Activated CD4-positive, alpha-beta T cell treated with anti-CD3 and anti-CD28 coated beads for 24 hours (primary cell): ENCODE data around the gene MNS1.
"Not testable (repeated sequence)": the region's sequence is repeated elsewhere in the genome, so short reads cannot be mapped to it uniquely, and the experiment has no call there.

Source experiments
- DNase-seq, 2 donors: peaks; one replicate each; pipeline ENCODE4 v3.0.0-alpha.2; 2020; ENCODE audit warnings: low read depth in 2 of 2

MNS1 gene, protein sequence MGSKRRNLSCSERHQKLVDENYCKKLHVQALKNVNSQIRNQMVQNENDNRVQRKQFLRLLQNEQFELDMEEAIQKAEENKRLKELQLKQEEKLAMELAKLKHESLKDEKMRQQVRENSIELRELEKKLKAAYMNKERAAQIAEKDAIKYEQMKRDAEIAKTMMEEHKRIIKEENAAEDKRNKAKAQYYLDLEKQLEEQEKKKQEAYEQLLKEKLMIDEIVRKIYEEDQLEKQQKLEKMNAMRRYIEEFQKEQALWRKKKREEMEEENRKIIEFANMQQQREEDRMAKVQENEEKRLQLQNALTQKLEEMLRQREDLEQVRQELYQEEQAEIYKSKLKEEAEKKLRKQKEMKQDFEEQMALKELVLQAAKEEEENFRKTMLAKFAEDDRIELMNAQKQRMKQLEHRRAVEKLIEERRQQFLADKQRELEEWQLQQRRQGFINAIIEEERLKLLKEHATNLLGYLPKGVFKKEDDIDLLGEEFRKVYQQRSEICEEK

DNA sequence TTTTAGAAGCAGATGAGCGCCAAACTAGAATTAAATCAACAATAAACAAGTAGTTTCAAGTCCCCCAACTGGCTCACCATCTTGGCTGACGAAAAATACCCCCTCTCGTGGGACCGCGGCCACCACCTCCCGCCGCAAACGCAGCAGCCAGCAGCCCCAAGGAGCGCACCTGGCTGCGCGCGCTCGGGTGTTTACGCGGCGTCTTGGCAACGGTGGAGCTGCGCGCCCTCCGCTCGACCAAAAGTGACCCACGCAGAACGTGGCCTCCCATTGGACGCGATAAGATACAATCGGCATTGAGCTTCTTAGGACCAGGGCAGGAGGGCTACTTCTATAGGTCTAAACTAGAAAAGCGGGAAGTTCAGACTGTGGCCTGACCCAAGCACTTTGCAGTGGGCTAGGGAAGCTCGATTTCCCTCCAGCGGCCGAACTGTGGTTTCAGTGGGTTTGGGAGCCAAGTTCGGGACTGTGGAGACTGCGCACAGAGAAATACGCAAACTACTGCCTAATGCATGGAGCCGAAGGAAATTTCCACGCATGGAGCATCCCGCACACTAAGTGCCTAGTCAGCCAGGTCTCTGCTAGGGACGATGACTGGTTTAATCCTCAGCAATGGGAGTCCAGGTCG is at the start of gene MNS1:
MNS1 (minus strand) TSS at position 245 of the 628 bp plus-strand sequence; CDS start at position 80, 165 bp downstream.
- DNase-seq, result peak; percentile 33 to 69

DNA sequence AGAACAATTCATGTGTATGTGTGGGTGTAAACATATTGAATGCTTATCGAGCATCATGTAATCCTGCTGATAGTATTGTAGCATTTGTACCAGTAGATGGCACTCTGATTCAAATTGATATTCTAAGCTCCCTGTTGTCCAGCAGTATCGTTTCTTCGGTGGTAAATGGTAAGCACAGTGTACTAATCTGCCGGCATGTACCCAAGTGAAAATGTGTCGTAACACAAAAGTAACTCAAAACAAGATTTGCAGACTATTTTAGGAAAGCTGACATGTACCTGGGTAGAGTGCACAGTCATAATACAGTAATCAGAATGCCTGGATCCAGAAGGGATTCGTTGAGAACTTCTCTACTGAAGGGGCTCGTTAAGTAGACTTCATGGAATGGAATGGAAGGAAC is 31.7 kb upstream of the MNS1 start:
- no peak for DNase-seq

DNA sequence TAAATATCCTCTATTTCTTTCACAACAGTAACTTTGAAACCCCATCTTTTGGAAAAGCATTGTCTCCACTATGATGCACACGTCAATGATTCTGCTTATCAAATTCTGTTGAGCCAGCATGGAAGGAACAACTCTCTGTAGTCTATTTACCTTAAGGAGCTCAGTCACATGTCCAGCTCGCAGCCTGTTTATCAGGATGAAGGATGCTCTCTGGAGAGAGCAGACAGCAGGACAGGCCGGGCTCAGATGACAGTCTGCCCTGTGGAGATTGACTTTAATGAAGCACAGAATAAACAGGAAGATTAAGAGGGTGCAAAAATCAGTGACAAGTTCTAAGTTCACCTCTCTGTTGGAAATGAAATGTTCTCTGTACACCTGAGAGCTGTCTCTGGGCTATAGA is 30.6 kb upstream of the MNS1 start:
- DNase-seq, result no peak

DNA sequence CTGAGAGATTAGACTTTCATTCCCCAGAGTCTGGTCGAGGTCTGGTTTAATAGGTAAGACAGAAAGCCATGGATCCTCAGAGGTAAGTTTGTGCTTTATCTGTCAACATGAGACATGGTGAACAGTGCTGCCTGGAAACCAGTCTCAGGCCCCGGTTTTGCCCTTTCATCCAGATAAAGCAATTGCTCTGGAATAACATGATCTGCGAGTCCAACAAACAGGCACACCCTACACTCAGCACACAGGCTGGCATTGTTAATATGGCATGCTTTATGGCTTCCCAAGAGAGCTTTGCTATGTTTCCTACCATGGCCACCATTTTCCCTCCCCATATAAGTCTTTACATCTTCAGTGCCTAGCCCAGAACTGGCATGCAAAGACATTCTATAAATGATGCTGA is 30.1 kb upstream of the MNS1 start:
- no peak for DNase-seq

DNA sequence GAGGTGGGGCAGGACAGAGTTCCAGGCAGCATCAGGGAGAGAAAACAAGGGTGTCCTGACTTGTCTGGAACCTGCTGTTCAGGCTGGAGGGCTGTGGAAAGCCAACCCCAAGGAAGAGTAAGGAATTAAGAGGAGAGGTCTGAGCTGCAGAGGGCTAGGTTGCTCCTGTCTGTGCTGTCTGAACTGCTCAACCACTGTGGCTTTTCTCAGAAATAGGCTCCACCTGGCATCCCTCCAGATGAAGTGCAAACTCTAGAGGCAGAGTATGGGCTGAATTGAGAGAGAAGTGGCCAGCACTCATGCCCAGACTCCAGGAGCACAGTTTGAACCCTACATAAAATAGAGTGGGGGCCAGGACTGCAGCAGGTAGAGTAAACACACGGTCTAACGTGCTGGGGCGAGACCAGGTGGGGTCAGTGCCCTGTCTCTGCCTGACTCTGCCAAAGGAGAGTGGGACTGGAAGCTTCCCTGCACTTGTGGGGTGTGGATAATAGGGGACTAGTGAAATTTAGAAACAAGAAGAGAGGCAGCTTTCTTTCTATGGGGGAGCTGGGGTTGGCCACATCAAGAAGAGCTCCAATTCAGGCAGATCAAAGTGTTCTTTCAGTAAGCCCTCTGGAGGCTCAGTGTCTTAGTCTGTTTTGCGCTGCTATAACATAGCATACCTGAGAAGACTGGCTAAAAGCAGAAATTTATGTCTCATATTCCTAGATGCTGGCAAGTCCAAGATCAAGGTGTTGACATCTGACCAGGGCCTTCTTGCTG is 28.0 kb upstream of the MNS1 start:
- DNase-seq, result no peak

DNA sequence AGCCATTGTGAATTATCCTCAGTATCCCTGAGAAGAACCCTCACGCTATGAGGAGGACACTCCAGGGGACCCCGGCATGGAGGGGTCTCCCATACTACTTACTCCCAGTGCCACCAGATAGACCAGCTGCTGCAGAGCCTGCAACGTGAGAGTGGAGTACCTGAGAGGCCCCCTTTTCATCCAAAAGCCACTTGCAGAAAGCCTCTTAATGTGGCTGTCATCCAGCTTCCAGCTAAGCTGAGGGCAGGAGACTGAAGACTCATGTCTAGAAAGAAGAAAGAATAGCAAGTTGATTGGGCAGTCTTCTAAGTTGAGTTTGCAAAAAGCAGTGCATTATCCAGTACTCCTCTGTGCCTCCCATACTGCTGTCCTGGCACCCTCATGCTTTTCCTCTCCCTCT is 27.3 kb upstream of the MNS1 start:
- no peak for DNase-seq

GRCh38 chr15:56491110-56491722 is 26.3 kb upstream of the MNS1 start:
- peak; percentile 37 to 47 for DNase-seq

- DNase-seq, result no peak
These were observed 25.5 kb upstream of the MNS1 start for GRCh38 chr15:56490461-56490860.

DNA sequence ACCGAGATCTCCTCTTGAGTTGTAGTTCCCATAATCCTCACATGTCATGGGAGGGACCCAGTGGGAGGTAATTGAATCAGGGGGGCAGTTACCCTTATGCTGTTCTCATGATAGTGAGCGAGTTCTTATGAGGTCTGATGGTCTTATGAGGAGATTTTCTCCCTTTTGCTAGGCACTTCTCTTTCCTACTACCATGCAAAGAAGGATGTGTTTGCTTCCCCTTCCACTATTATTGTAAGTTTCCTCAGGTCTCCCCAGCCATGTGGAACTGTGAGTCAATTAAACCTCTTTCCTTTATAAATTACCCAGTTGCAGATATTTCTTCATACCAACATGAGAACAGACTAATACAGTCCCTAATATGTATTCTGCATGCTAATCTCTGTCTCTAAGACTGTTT is 21.3 kb upstream of the MNS1 start:
- not testable (repeated sequence) for DNase-seq

- DNase-seq, result not testable (repeated sequence)
These were observed 20.5 kb upstream of the MNS1 start for GRCh38 chr15:56485426-56485825.

GRCh38 chr15:56484287-56484686 is 19.4 kb upstream of the MNS1 start:
- DNase-seq, result no peak

DNA sequence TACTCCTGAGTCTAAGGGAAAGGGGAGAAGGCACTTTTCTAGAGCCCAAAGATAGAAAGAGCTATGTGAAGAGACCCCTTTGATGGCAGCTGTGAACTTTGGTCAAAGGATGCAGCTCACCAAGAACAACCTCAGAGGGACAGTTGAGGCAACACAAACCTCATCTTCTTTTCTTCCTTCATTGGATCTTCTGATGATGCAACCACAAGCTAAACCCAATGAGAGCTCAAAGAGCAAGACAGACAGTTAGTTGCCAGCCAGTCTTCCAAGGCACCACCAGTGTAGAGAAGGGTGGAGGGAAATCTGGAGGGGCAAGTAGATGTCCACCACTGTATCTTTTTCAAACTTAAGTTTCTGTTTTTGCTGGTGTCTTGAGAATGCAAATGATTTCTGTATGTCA is 10.4 kb upstream of the MNS1 start:
- DNase-seq, result no peak

- no peak for DNase-seq
These were observed 8.1 kb upstream of the MNS1 start for GRCh38 chr15:56473017-56473416.

GRCh38 chr15:56472278-56472677 is 7.3 kb upstream of the MNS1 start:
- no peak for DNase-seq

GRCh38 chr15:56471440-56472069 is 6.6 kb upstream of the MNS1 start:
- no peak for DNase-seq

DNA sequence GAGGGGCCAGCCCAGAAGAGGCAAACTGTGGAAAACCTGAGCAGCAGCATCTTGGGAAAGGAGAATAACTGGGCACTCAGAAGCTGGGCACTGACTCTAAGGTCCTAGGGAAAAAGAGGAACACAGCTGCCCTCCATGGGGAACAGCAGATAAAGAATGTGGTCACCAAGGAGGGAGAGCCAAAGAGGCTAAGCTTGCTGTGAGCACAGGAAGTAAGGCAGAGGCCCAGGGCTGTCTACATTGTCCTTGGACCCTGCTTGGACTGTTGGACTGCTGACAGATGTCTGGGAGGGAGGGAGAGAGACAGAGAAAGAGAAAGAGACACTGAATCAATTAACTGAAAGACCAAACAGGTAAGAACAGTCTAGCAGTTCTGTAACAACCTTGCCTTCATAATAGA is 4.5 kb upstream of the MNS1 start:
- DNase-seq, result no peak

DNA sequence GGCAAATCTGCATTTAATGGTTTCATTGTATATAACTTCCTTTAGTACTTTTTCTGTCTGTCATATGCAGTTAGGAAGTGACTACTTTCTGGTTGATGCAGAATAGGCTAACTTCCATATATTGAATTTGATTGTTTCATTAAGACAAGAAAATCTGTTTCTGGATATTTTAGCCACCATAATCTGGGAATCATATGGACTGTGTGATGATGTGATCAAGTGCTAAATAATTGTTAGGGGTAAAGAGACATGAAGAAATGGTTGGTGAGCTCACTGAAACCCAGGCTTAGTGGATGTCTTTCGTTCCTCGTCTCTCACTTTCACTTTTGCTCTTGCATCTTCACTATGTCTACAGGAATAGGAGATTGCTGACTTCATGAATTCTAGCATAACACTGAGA is 3.5 kb upstream of the MNS1 start:
- DNase-seq, result no peak

GRCh38 chr15:56467616-56468015 is 2.7 kb upstream of the MNS1 start:
- no peak for DNase-seq

- DNase-seq, result no peak
These were observed 4.0 kb downstream of the MNS1 start for GRCh38 chr15:56460947-56461346.

DNA sequence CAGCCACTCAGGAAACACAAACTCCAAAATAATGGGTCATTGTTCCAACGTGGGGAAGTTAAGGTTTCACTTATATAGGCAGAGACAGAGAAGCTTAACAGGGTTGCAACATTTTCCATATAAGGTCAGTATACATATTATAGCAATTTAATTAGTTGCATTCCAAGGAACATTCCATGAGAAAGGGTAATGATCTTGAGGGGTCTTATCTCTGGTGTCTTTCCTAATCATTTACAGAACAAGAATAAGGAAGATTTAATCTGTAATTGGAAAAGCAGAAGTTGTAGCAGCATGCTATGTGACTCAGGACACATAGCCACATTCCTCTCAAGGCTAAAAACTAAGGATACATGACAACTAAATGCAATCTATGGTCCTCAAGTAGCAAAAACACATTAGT is 4.9 kb downstream of the MNS1 start:
- DNase-seq, result no peak

GRCh38 chr15:56459096-56459495 is 5.8 kb downstream of the MNS1 start:
- DNase-seq, result no peak

DNA sequence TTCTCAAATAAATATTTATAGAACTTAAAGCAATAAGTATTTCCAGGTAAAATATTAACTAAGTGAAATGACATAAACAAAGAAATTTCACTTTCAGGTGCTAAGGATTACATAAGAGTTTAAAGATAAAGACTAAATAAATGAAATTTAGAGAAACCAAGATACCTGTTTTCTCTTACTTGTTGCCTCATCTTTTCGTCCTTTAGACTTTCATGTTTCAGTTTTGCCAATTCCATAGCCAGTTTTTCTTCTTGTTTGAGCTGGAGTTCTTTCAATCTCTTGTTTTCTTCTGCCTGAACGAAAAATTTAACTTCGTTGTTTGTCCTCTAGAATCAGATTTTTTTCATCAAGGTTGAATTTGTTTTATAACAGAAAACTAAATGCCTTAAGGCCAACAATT is 8.7 kb downstream of the MNS1 start:
- no peak for DNase-seq
